ENCODE measurements around the gene RBM45. TPM values are rescaled to one million over a fixed set of nuclear protein-coding genes. Genes with fewer than 3 reads are reported as not detected.

RBM45 gene
- polyA plus RNA-seq, 1 donor (not counting 4 experiments of a cell fraction or from before 2014, with no cell fraction given): 19.1 TPM

DNA sequence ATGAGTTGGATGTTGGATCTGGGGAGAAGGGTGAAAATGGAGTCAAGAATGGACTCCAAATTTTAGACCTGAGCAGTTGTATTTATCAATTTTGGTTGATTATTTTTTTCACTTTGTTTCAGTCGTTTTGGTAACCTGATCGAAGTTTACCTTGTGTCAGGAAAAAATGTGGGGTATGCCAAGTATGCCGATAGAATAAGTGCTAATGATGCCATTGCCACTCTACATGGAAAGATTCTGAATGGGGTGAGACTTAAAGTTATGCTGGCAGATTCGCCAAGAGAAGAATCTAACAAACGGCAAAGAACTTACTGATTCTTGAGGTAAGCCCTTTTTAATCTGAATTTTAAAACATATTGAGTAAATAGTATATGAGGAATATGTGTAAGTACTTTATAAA, 13.6 kb downstream of the RBM45 start:
- Histone ChIP-seq H3K36me3 (ENCODE audit: control insufficient read depth in 2 of 2, extremely low read depth in 1 of 2, insufficient read depth in 2 of 2, low read length in 2 of 2) (peaks cover 0 to 6% of the 10 kb centered on the region in 2 experiments), H3K4me2 (ENCODE audit: control insufficient read depth, extremely low read depth, insufficient read depth, low read depth, low read length) (no peak overlapping the region), H3K4me3 (ENCODE audit: control insufficient read depth in 2 of 3, extremely low read depth in 1 of 3, insufficient read depth in 2 of 3, low read depth in 1 of 3, low read length in 3 of 3) (no peak overlapping the region), H3K9me1 (ENCODE audit: control insufficient read depth, extremely low read depth, insufficient read depth, low read length) (no peaks in the 10 kb centered on the region), H4K20me1 (ENCODE audit: control insufficient read depth, extremely low read depth, insufficient read depth, low read length) (no peaks in the 10 kb centered on the region), H3K4me1 (ENCODE audit: control insufficient read depth, extremely low read depth, insufficient read depth, low read length) (no peaks in the 10 kb centered on the region), H3K27me3 (ENCODE audit: control insufficient read depth, extremely low read depth, insufficient read depth, low read length) (no peaks in the 10 kb centered on the region), H3K79me2 (ENCODE audit: control insufficient read depth, insufficient read depth, low read length) (no peaks in the 10 kb centered on the region), H3K9ac (ENCODE audit: control insufficient read depth, extremely low read depth, insufficient read depth, low read length) (no peak overlapping the region), H2AFZ (ENCODE audit: control insufficient read depth, low read length) (no peak overlapping the region), H3K27ac (ENCODE audit: control insufficient read depth, insufficient read depth, low read length) (no peak overlapping the region), H3K9me3 (ENCODE audit: control insufficient read depth, low read depth, low read length) (no peaks in the 10 kb centered on the region)
- dilution Hi-C loops (cut with MboI; ENCODE audit: extremely low pct_ligation_motif_present, low sequenced_read_pairs): no loop called here
- no peak for FAIRE-seq
- TF ChIP-seq, protein P1, sequence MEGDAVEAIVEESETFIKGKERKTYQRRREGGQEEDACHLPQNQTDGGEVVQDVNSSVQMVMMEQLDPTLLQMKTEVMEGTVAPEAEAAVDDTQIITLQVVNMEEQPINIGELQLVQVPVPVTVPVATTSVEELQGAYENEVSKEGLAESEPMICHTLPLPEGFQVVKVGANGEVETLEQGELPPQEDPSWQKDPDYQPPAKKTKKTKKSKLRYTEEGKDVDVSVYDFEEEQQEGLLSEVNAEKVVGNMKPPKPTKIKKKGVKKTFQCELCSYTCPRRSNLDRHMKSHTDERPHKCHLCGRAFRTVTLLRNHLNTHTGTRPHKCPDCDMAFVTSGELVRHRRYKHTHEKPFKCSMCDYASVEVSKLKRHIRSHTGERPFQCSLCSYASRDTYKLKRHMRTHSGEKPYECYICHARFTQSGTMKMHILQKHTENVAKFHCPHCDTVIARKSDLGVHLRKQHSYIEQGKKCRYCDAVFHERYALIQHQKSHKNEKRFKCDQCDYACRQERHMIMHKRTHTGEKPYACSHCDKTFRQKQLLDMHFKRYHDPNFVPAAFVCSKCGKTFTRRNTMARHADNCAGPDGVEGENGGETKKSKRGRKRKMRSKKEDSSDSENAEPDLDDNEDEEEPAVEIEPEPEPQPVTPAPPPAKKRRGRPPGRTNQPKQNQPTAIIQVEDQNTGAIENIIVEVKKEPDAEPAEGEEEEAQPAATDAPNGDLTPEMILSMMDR (optimal IDR thresholded peaks at IDR 0.05 in 1 of 3, IDR thresholded peaks at IDR 0.05 in 1 of 3, conservative IDR thresholded peaks at IDR 0.05 in 1 of 3; ENCODE audit: extremely low read depth in 1 of 3, insufficient read depth in 2 of 3, low read length in 3 of 3): no peak
- TF ChIP-seq EZH2 (IDR thresholded peaks at IDR 0.05; ENCODE audit: low read length): no peak
- no peak for DNase-seq (ENCODE audit: low read depth, low spot score)

DNA sequence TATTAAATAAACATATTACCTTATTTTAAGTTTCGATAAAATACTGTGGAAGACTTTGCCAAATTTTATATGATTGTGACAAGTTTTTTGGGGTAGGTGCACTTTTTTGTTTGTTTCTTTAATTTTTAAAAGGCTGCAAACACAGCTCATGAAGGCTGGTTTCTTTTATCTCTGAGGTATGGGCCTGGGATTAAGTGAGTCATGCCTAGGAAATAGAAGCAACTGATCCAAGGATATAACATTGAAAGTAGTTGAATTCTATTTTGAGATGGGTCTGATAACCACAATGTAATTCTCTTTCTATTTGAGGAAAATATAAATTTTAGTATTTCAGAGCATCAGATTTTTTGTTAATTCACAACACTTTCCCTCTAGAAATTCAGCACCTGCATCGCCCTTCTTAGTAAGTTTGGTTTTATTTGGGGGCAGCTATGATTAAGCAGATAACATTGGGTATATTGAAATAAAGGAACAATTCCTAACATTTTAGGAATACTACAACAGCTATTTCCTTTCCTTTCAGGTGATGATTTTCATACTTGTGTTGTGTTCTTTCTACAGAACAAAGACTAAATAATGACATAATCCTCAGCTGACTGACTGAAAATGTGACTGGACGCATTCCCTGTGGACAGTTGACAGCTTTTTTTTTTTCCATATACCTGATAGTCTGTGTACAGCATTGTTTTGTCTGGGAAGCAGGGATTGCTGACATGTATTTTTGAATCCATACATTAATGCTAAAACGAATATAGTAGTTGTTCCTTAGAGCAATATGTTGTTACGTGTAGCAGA, 16.8 kb downstream of the RBM45 start:
- dilution Hi-C loops (cut with MboI; ENCODE audit: extremely low pct_ligation_motif_present, low sequenced_read_pairs): no loop called here

More for the DNA sequence above, 16.8 kb downstream of the RBM45 start:
- Histone ChIP-seq H3K4me1 (ENCODE audit: control insufficient read depth, extremely low read depth, insufficient read depth, low read length) (peaks cover 6% of the 10 kb centered on the region), H3K27me3 (ENCODE audit: control insufficient read depth, extremely low read depth, insufficient read depth, low read length) (no peaks in the 10 kb centered on the region), H3K9ac (ENCODE audit: control insufficient read depth, extremely low read depth, insufficient read depth, low read length) (no peak overlapping the region), H3K36me3 (ENCODE audit: control insufficient read depth in 2 of 2, extremely low read depth in 1 of 2, insufficient read depth in 2 of 2, low read length in 2 of 2) (peaks cover 0 to 4% of the 10 kb centered on the region in 2 experiments), H3K4me2 (ENCODE audit: control insufficient read depth, extremely low read depth, insufficient read depth, low read depth, low read length) (no peak overlapping the region), H3K79me2 (ENCODE audit: control insufficient read depth, insufficient read depth, low read length) (no peaks in the 10 kb centered on the region), H3K9me1 (ENCODE audit: control insufficient read depth, extremely low read depth, insufficient read depth, low read length) (no peaks in the 10 kb centered on the region), H4K20me1 (ENCODE audit: control insufficient read depth, extremely low read depth, insufficient read depth, low read length) (no peaks in the 10 kb centered on the region), H3K4me3 (ENCODE audit: control insufficient read depth in 2 of 3, extremely low read depth in 1 of 3, insufficient read depth in 2 of 3, low read depth in 1 of 3, low read length in 3 of 3) (no peak overlapping the region), H3K27ac (ENCODE audit: control insufficient read depth, insufficient read depth, low read length) (no peak overlapping the region), H3K9me3 (ENCODE audit: control insufficient read depth, low read depth, low read length) (no peaks in the 10 kb centered on the region), H2AFZ (ENCODE audit: control insufficient read depth, low read length) (no peak overlapping the region)
- FAIRE-seq (no peak), DNase-seq (ENCODE audit: low read depth, low spot score) (no peak)
- TF ChIP-seq, protein P1 (optimal IDR thresholded peaks at IDR 0.05 in 1 of 3, IDR thresholded peaks at IDR 0.05 in 1 of 3, conservative IDR thresholded peaks at IDR 0.05 in 1 of 3; ENCODE audit: extremely low read depth in 1 of 3, insufficient read depth in 2 of 3, low read length in 3 of 3): no peak
- TF ChIP-seq EZH2 (IDR thresholded peaks at IDR 0.05; ENCODE audit: low read length): no peak
